M059J (cell line): ENCODE measurements around the gene JAG2. TPM values are rescaled to one million over a fixed set of nuclear protein-coding genes. Genes with fewer than 3 reads are reported as not detected.

Source experiments
- DNase-seq: peaks from one replicate; pipeline ENCODE4 v3.0.0-alpha.2; 2012; ENCODE audit warnings: low read depth
- total RNA-seq: library from RNA; depleted of rRNA; stranded (reverse); fragments of >200 nt; shearing (Covaris generic); gene quantifications from 2 replicates; pipeline ENCODE4 v1.2.3, GENCODE V29; 2014

Gene JAG2
- total RNA-seq, 1 experiment from 2014 or later: 0.44 TPM

GRCh38 chr14:105151084-105151837 lies 17.3 kb downstream of the JAG2 start:
- DNase-seq: no peak

- no peak for DNase-seq
Measured at GRCh38 chr14:105150368-105151083, 18.1 kb downstream of the JAG2 start.

GRCh38 chr14:105150026-105150367 lies 18.6 kb downstream of the JAG2 start:
- no peak for DNase-seq

- no peak for DNase-seq
Measured at GRCh38 chr14:105149146-105149781, 19.3 kb downstream of the JAG2 start.

GRCh38 chr14:105148604-105149145 lies 19.9 kb downstream of the JAG2 start:
- no peak for DNase-seq

- DNase-seq: no peak
Measured at GRCh38 chr14:105147671-105148603, 20.6 kb downstream of the JAG2 start.

- DNase-seq: no peak
Measured at GRCh38 chr14:105146976-105147635, 21.5 kb downstream of the JAG2 start.

- DNase-seq: no peak
Measured at GRCh38 chr14:105146181-105146975, 22.2 kb downstream of the JAG2 start.

GRCh38 chr14:105145381-105146180 lies 23.0 kb downstream of the JAG2 start:
- no peak for DNase-seq

GRCh38 chr14:105144666-105145380 lies 23.8 kb downstream of the JAG2 start:
- no peak for DNase-seq

GRCh38 chr14:105144026-105144665 lies 24.4 kb downstream of the JAG2 start:
- no peak for DNase-seq

GRCh38 chr14:105143451-105144025 lies 25.0 kb downstream of the JAG2 start:
- no peak for DNase-seq

- no peak for DNase-seq
Measured at GRCh38 chr14:105142651-105143450, 25.7 kb downstream of the JAG2 start.

- DNase-seq: no peak
Measured at GRCh38 chr14:105141486-105142281, 26.9 kb downstream of the JAG2 start.

GRCh38 chr14:105141026-105141425 lies 27.6 kb downstream of the JAG2 start:
- no peak for DNase-seq

GRCh38 chr14:105140581-105140980 lies 28.0 kb downstream of the JAG2 start:
- no peak for DNase-seq
